HepG2 (cell line): ENCODE measurements around the gene TGM4. TPM values are rescaled to one million over a fixed set of nuclear protein-coding genes. Genes with fewer than 3 reads are reported as not detected.

Experiments
- CENPBD1 ChIP-seq: sonication (generic); formaldehyde crosslinking; IDR thresholded peaks from 2 replicates; pipeline ENCODE4 v1.8.0; 2022; ENCODE audit warnings: missing genetic modification reagents, low read depth, mild to moderate bottlenecking, borderline replicate concordance
- DR1 ChIP-seq: sonication (generic); formaldehyde crosslinking; IDR thresholded peaks from 2 replicates; pipeline ENCODE4 v1.8.0; 2021; ENCODE audit warnings: mild to moderate bottlenecking, missing genetic modification reagents, inconsistent platforms
- ESRRA ChIP-seq: sonication (generic); formaldehyde crosslinking; IDR thresholded peaks from 2 replicates; pipeline ENCODE4 v1.5.1; 2020; ENCODE audit warnings: mild to moderate bottlenecking, low read depth, missing genetic modification reagents
- FOXP1 ChIP-seq, 2 experiments: fragments of 450-650 bp in 1 of 2; IDR thresholded peaks; 2 replicates each; pipeline ENCODE4 v1.6.1; 2017 to 2018; ENCODE audit warnings: antibody characterized with exemption in 1 of 2
- HNF4A ChIP-seq: sonication (generic); formaldehyde crosslinking; IDR thresholded peaks from 2 replicates; pipeline ENCODE4 v1.4.0; 2020; ENCODE audit warnings: missing genetic modification reagents
- KDM5B ChIP-seq: sonication (generic); formaldehyde crosslinking; IDR thresholded peaks from 2 replicates; pipeline ENCODE4 v1.4.0; 2020; ENCODE audit warnings: missing genetic modification reagents, mild to moderate bottlenecking, borderline replicate concordance
- MAX ChIP-seq: IDR thresholded peaks from 2 replicates; pipeline ENCODE4 v1.6.1; 2012; ENCODE audit warnings: inconsistent platforms
- PAXIP1 ChIP-seq: sonication (generic); formaldehyde crosslinking; conservative IDR thresholded peaks from 2 replicates; pipeline ENCODE4 v1.4.0; 2020; ENCODE audit warnings: mild to moderate bottlenecking, missing genetic modification reagents, moderate library complexity
- RBAK ChIP-seq: sonication (generic); formaldehyde crosslinking; IDR thresholded peaks from 2 replicates; pipeline ENCODE4 v1.5.1; 2020; ENCODE audit warnings: mild to moderate bottlenecking, missing genetic modification reagents
- RFX5 ChIP-seq: IDR thresholded peaks from 2 replicates; pipeline ENCODE4 v1.6.1; 2011; ENCODE audit warnings: low read depth, low read length, improper control_type of control experiment
- RNF219 ChIP-seq: sonication (generic); formaldehyde crosslinking; IDR thresholded peaks from 2 replicates; pipeline ENCODE4 v1.5.0; 2020; ENCODE audit warnings: mild to moderate bottlenecking, missing genetic modification reagents
- SRSF4 ChIP-seq: fragments of 200-400 bp; formaldehyde crosslinking; IDR thresholded peaks from one replicate; pipeline ENCODE4 v1.6.1; 2018; ENCODE audit warnings: mild to moderate bottlenecking, low read depth, low read length, moderate library complexity; ENCODE audit not compliant: poor library complexity, severe bottlenecking
- TBX2 ChIP-seq: sonication (generic); formaldehyde crosslinking; IDR thresholded peaks from 2 replicates; pipeline ENCODE4 v1.5.0; 2020; ENCODE audit warnings: missing genetic modification reagents, mild to moderate bottlenecking, borderline replicate concordance
- TCF7 ChIP-seq: sonication (generic); IDR thresholded peaks from 2 replicates; pipeline ENCODE4 v1.6.1; 2016; ENCODE audit warnings: antibody characterized with exemption, low read depth
- THYN1 ChIP-seq: sonication (generic); formaldehyde crosslinking; IDR thresholded peaks from 2 replicates; pipeline ENCODE4 v1.8.1; 2023; ENCODE audit warnings: low read depth, mild to moderate bottlenecking, moderate library complexity, missing genetic modification reagents, borderline replicate concordance
- TRIM22 ChIP-seq: fragments of 450-650 bp; IDR thresholded peaks from 2 replicates; pipeline ENCODE4 v1.6.1; 2017
- ZNF382 ChIP-seq: sonication (generic); formaldehyde crosslinking; IDR thresholded peaks from 2 replicates; pipeline ENCODE4 v1.5.0; 2020; ENCODE audit warnings: missing genetic modification reagents, mild to moderate bottlenecking, borderline replicate concordance
- ZNF430 ChIP-seq: sonication (generic); formaldehyde crosslinking; IDR thresholded peaks from 2 replicates; pipeline ENCODE4 v1.9.0; 2021; ENCODE audit warnings: mild to moderate bottlenecking, missing genetic modification reagents
- ZNF503 ChIP-seq: sonication (generic); formaldehyde crosslinking; IDR thresholded peaks from 2 replicates; pipeline ENCODE4 v1.4.0; 2020; ENCODE audit warnings: missing genetic modification reagents
- ZNF777 ChIP-seq: sonication (generic); formaldehyde crosslinking; IDR thresholded peaks from 2 replicates; pipeline ENCODE4 v1.4.0; 2020; ENCODE audit warnings: missing genetic modification reagents
- ZNF891 ChIP-seq: sonication (generic); formaldehyde crosslinking; IDR thresholded peaks from 2 replicates; pipeline ENCODE4 v1.5.0; 2020; ENCODE audit warnings: mild to moderate bottlenecking, missing genetic modification reagents
- polyA plus RNA-seq, 8 experiments: library from polyadenylated mRNA; depleted of rRNA in 3 of 8; stranded (reverse) in 7 of 8; unstranded in 1 of 8; fragments of >200 nt; fragmentation: Illumina TruSeq in 4 of 8; extraction: Trizol in 4 of 8; gene quantifications; 2 replicates each; pipeline versions ENCODE4 v1.2.1 to v1.2.3, GENCODE V29; 2011 to 2016; ENCODE audit warnings: low read depth in 4 of 8, missing spikeins in 1 of 8, mixed read lengths in 1 of 8; ENCODE audit not compliant: insufficient read depth in 1 of 8
- total RNA-seq, 5 experiments: library from RNA; depleted of rRNA; stranded (reverse); fragments of >200 nt; fragmentation: Illumina TruSeq; extraction: Trizol; gene quantifications; 2 replicates each; pipeline ENCODE4 v1.2.3, GENCODE V29; 2016; ENCODE audit warnings: low read depth in 1 of 5

The TGM4 gene
- total and polyA plus RNA-seq, 2 of the 13 experiments (the other 11 are each of a cell fraction or from before 2014, with no cell fraction given): 0.07 to 0.15 TPM

- TF ChIP-seq ESRRA (CRISPR knock-in tag) (no peak), MAX (peak; percentile 53), SRSF4 (no peak), KDM5B (CRISPR knock-in tag) (no peak), ZNF891 (no peak), ZNF503 (CRISPR knock-in tag) (no peak), THYN1 (CRISPR knock-in tag) (no peak), FOXP1 (IDR thresholded peaks at IDR 0.05) (no peak), FOXP1 (CRISPR knock-in tag; IDR thresholded peaks at IDR 0.05) (peak; percentile 46; the same call in 1 of the 2 replicates), TRIM22 (no peak), ZNF777 (no peak), HNF4A (CRISPR knock-in tag) (peak; percentile 43), TBX2 (CRISPR knock-in tag) (0 out of 2 replicates have a peak, but pooled peaks have one; percentile 34), DR1 (CRISPR knock-in tag) (0 out of 2 replicates have a peak, but pooled peaks have one; percentile 26), PAXIP1 (CRISPR knock-in tag) (peak; percentile 56), RBAK (CRISPR knock-in tag) (no peak), RFX5 (no peak), TCF7 (peak; percentile 64), ZNF382 (CRISPR knock-in tag) (no peak), RNF219 (CRISPR knock-in tag) (no peak), CENPBD1 (CRISPR knock-in tag) (no peak), ZNF430 (CRISPR knock-in tag) (peak; percentile 43; the same call in 1 of the 2 replicates)
Observed at GRCh38 chr3:44902628-44903027, 28.2 kb downstream of the TGM4 start (continued).
